GM18861 (cell line): ENCODE measurements around the gene SEMA6B.
"Not testable (repeated sequence)": the region's sequence is repeated elsewhere in the genome, so short reads cannot be mapped to it uniquely, and the experiment has no call there.

Experiments
- ATAC-seq: cut with Tn5 transposase; IDR thresholded peaks from one replicate; pipeline ENCODE4 v1.9.1; 2021; ENCODE audit not compliant: unreplicated experiment

The SEMA6B gene

GRCh38 chr19:4529924-4530522 is 29.5 kb downstream of the SEMA6B start:
- no peak for ATAC-seq

DNA sequence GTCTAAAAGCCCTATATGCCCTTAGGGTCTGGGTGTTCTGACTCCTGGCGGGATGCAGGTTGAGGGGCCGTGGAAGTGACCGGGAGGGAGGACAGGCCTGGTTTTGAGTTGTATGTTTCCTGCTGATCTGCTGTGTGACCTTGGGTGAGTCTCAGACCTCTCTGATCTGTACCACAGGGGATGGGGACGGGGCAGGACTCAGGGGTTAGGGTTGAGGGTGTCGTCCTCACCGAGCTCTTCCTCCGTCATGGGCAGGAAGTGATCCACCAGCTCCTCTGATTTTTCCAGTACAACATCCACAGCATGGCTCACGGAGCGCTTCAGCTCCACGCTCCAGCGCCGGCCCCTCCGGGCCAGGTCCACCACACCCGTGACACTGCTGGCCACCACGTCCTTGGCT is 30.6 kb downstream of the SEMA6B start:
- ATAC-seq = no peak

GRCh38 chr19:4527377-4527776 is 32.1 kb downstream of the SEMA6B start:
- ATAC-seq = not testable (repeated sequence)

DNA sequence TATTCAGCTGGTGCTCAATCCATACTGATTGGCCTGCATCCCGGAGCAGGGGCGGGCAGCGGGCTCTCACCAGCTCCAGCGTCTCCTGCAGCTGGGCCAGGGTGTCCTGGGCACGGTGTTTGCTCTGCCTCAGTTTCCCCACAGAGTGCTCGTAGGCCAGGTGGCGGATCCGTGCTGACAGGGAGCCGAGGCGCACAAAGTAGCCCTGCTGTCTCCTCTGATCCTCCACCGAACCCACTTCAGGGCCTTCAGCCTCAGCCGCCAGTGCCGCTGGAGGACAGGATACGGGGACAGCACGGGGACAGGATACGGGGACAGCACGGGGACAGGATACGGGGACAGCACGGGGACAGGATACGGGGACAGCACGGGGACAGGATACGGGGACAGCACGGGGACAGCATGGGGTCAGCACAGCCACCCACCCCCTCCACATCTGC is 33.9 kb downstream of the SEMA6B start:
- ATAC-seq = no peak

DNA sequence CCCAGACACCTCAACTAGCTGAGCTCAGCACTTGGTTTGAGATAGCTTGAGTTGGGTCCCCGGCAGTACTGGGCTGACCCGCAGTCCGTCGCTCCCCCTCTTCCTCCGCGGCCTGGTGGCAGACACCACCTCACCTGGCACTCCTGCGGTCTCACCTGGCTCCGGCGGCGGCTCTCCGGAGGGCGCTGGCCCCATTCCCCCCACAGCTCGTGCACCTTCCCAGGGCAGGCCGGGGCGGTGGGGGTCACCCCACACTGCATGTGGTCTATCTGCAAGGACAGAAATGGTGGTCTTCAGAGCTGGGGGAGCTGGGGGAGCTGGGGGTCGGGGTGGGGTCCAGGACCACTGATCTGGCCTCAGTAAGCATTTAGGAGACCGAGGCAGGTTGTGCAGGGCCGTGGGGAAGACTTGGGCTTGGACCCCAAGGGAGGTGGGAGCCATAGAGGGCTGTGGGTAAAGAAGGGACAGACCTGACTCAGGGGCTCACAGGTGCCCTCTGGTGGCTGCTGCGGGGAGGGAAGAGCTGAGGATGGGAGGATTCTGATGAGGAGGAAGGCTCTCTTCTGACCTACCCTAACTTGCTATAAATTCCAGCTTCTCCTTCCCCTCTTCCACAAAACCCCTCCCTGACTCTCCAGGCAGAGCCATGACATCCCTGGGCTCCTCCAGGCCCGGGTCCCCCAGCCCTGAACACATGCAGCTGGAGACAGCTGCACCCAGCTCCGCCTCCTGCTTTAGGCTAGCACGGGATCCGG is 34.5 kb downstream of the SEMA6B start:
- no peak for ATAC-seq

DNA sequence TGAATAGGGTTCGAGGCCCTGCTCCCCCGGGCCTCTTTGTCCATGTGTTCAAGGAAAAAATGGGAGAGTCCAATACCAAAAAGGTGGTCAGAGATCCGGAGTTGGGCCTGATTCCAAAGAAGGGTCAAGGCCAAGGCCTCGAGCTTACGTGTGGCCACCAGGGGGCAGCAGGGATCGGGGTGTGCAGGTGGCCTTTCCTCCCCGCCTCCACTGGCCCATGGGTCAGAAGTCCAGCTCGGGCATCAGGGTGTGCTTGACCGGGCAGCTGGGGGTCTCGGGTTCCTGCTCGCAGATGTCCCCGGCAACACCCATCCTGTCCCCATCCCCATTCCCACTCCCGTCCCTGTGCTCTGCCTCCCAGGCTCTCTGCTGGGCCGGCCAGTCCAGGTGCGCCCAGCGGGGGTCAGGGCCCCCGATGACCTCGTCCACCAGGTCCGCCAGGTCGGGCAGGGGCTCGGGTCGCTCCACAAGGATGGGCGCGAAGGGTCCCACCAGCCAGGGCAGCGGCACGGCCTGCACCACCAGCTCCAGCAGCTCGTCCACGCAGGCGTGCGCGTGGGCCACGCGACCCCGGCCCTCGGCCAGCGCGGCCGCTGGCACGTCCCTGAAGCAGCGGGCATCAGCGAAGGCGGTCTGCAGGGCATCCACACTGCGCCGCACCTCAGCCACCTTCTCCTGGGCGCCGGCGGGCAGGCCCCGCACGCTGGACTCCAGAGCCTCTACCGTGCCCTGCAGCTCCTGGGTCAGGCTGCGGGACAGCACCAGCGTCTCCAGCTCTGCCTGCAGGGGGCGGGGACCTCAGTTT is 36.0 kb downstream of the SEMA6B start:
- ATAC-seq = no peak

GRCh38 chr19:4522291-4523002 is 37.0 kb downstream of the SEMA6B start:
- no peak for ATAC-seq

GRCh38 chr19:4521888-4522242 is 37.6 kb downstream of the SEMA6B start:
- no peak for ATAC-seq

DNA sequence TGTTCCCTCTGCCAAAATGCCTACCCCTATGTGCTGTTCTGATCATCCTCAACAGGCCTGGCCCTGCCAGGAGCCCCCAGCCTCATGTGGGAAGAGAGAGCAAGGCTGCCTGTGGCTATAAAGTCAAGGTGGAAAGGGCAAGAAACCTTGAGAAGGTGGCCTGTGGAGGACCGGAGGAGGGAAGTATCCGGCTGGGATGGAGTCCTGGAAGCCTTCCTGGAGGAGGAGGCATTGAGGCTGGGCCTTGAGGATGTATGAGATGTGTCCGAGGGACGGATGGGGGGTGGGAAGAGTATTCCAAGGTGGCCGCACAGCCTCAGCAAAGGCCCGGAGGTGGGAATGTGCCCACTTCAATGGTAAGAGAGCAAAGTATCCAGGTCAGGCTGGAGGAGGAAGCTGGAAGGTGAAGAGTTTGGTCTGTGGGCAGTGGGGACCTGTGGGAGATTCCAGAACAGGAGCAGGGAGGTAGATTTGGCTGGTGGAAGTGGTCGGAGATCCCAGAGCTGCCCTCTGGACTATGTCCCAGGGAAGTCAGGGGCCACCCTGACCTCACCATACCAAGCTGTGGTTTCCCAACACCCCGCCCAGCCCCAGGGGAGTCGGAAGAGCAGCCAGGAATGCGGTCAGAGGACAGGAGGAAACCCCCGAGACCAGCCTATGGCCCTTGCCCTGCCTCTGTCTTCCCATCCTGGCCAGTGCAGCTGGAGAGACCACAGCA is 38.2 kb downstream of the SEMA6B start:
- ATAC-seq = no peak

DNA sequence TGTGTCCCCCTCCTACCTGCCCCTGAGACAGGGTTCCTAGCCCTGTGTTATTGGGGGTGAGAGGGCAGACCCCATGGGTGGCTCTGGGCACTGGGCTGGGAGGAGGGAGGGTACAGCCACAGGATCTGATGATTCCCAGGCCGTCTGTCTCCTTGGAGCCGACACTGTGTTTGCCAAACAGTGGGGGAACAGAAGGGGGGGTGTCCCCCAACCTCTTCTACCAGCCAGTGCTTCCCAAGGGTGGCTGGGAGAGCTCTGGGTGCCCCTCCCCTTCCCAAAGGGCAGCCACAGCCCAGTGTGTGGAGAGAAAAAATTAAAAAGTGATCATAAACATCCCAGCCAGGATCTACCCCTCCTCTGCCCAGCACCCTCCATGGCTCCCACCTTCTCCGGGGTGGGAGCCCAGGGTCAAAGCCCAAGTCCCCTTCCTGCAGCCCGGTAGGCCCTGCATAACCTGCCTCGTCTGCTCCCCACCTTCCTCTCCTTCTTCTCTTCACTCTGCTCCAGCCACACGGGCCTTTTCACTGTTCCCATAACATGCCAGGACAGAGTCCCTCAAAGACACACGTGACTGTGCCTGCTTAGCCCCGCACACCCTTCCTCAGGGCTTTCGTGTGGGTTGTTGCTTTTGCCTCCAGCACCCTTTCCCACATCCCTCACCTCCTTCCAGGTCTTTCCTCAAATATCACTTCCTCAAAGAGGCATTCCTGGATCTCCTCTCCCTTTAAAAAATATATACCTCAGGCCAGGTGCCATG is 39.8 kb downstream of the SEMA6B start:
- ATAC-seq = no peak

- ATAC-seq = no peak
Observed at GRCh38 chr19:4519172-4519496, 40.4 kb downstream of the SEMA6B start.

DNA sequence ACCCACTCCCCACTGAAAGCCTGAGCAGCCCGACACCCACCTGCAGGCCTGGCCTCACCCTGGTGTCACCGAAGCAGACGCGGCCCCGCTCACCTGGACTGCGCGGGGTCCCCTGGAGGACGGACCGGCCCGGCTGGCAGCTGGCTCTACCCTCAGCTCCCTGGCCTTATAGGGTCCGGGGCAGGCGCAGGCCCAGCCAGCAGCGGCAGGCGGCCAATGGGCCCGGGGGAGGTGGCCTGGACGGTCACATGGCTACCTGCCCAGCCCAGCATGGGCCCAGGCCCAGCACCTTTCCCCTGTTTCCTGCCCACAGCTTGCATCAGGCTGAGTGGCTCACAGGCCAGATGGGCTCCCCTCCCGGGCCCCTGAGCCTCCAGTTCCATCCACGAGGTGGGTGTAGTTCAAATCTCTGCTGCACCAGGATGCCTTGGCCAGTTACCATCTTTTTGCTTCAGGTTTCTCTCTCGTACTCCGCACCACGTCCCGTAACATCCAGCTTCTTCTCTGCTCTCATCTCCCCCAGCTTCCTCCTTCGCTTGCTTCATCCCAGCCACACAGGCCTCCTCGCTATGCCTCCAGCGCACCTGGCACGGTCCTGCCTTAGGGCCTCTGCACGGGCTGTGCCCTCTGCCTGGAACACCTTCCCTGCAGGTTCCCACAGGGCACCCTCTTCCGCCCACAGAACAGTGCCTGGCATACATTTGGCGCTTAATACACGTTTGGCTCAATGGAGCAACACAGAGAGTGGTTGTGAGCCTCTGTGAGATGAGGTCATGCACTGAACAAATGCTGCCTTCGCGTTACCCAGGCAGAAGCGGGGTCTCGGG is 40.9 kb downstream of the SEMA6B start, which contains the start of gene PLIN4:
TSS of gene PLIN4 (minus strand) at position 142 of the 827 bp plus-strand sequence. CDS start 214 bp downstream, outside the sequence.
- no peak for ATAC-seq

DNA sequence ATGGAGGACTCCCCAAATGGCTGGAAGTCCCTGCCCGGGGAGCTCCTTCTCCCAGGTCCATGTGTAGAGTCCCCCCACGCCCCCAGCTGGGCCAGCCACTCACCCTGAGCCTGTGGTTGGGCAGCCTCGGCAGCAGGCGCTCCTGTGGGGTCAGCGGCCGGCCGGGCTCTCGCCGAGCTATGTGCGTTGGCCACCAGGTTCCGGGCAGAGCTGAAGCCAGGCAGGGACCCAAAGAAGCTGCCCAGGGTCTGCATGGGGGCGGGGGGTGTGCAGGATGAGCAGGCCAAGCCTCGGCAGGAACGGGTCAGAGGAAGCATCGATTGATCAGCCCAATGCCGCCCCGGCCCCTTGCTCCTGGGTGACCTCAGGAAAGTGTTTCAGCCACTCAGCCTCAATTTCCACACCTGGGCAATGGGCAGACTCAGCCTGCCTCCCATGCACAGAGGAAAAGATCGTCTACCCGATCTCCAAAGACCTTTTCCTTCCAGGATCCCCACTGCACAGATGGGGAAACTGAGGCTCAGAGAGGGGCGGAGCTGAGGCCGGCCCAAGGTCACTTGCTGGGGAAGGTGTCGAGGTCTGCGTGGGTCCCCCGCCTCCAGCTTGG is 41.9 kb downstream of the SEMA6B start:
- ATAC-seq = no peak

- ATAC-seq = no peak
Observed at GRCh38 chr19:4516939-4517300, 42.6 kb downstream of the SEMA6B start.

DNA sequence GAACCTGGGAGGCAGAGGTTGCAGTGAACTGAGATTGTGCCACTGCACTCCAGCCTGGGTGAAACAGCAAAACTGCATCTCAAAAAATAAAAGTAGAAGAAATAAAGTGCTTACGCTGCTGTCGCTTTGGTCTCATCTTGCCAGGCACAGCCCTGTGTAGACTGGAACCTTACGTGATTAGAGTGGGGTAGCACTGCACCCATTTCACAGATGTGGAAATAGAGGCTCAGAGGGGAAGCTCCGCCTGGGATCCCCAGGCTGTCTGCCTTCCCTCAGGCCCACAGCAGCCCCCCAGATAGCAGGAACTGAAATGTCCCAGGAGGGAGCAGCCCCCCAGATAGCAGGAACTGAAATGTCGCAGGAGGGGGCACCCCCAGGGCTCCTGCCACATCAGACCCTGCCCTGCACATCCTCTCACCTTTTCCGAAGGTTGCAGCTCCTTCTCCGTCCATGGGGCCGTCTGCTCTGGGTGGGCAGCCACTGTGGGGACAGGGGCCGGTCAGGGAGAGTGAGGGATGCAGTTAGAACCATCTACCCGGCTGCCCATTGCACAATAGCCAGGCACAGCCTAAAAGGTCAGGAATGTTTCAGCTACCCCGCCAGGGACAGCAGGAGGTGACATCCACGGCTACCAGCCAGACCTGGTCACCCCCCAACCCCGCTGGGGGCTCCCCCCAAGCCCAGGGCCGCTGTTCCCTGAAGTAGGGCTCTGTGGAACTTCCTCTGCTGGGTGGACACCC is 43.1 kb downstream of the SEMA6B start:
- no peak for ATAC-seq

DNA sequence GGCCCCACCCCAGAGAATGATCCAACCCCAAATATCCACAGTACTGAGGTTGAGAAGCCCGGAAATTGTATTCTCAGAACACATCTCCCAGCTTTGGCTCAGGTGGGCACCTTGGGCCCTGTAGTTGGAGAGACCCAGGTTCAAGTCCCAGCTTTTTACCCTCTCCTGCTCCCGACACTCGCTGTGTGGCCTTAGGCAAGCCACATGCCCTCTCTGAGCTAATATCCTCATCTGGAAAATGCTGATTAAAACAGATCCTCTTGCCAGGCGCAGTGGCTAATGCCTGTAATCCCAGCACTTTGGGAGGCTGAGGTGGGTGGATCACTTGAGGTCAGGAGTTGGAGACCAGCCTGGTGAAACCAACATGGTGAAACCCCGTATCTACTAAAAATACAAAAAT is 43.8 kb downstream of the SEMA6B start:
- ATAC-seq = no peak

GRCh38 chr19:4513248-4513647 is 46.2 kb downstream of the SEMA6B start:
- ATAC-seq = no peak

- no peak for ATAC-seq
Observed at GRCh38 chr19:4512070-4512469, 47.4 kb downstream of the SEMA6B start.
